ENCODE measurements around the gene EGFL8.

DNA sequence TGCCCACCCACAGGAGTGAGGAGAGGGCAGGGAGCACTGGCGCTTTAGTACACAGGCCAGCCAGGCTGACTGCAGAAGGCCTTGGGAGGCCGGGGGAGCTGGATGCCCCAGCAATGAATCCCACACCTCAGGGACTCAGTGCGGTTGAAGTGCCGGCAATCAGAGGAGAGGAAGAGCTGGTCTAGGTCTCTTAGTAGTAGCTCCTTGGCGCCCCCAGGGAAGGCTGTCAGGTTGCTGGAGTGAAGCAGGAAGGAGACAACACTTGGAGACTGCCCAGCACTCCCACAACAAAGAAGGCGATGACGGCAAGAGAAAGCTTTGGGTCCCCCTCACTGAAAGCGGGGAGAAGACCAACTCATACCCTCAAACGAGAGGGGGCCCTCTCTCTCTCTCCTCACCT lies 46.9 kb upstream of the EGFL8 start:
- TF ChIP-seq, protein P1, sequence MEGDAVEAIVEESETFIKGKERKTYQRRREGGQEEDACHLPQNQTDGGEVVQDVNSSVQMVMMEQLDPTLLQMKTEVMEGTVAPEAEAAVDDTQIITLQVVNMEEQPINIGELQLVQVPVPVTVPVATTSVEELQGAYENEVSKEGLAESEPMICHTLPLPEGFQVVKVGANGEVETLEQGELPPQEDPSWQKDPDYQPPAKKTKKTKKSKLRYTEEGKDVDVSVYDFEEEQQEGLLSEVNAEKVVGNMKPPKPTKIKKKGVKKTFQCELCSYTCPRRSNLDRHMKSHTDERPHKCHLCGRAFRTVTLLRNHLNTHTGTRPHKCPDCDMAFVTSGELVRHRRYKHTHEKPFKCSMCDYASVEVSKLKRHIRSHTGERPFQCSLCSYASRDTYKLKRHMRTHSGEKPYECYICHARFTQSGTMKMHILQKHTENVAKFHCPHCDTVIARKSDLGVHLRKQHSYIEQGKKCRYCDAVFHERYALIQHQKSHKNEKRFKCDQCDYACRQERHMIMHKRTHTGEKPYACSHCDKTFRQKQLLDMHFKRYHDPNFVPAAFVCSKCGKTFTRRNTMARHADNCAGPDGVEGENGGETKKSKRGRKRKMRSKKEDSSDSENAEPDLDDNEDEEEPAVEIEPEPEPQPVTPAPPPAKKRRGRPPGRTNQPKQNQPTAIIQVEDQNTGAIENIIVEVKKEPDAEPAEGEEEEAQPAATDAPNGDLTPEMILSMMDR (IDR thresholded peaks at IDR 0.05; ENCODE audit: low read depth, low read length, missing input control): no peak
- TF ChIP-seq, protein P2, sequence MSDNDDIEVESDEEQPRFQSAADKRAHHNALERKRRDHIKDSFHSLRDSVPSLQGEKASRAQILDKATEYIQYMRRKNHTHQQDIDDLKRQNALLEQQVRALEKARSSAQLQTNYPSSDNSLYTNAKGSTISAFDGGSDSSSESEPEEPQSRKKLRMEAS (IDR thresholded peaks at IDR 0.05): no peak
